WTC11 (cell line): ENCODE data around the gene RPH3AL. TPM values are rescaled to one million over a fixed set of nuclear protein-coding genes. Genes with fewer than 3 reads are reported as not detected.

Experiments used
- ATAC-seq: fragments of 200-7000 bp; cut with Tn5 transposase; 2 replicates; pipeline ENCODE4 v1.10.0; 2021; ENCODE audit warnings: mild to moderate bottlenecking, moderate library complexity
- CTCF ChIA-PET: fragments of 300-600 bp; sonication (Branson Sonifier 250); formaldehyde crosslinking; loops from one replicate; lab custom pipeline; 2021; ENCODE audit warnings: antibody characterized with exemption; lab: Charles Lee
- POLR2A ChIA-PET: fragments of 350-600 bp; sonication (Branson Sonifier 250); formaldehyde crosslinking; loops from one replicate; lab custom pipeline; 2021; ENCODE audit warnings: antibody characterized with exemption; lab: Charles Lee
- DNase-seq: peaks from one replicate; pipeline ENCODE4 v3.0.0; 2021; ENCODE audit warnings: low spot score
- H3K27ac Mint-ChIP-seq: 2 replicates; pipeline ENCODE4 v1.8.0; 2021; ENCODE audit warnings: mixed read lengths
- H3K27me3 Mint-ChIP-seq: 2 replicates; pipeline ENCODE4 v1.8.0; 2021; ENCODE audit warnings: low read depth, mild to moderate bottlenecking, moderate library complexity, mixed read lengths
- H3K36me3 Mint-ChIP-seq: 2 replicates; pipeline ENCODE4 v1.8.0; 2021; ENCODE audit warnings: mixed read lengths
- H3K4me1 Mint-ChIP-seq: 2 replicates; pipeline ENCODE4 v1.8.0; 2022; ENCODE audit warnings: mixed read lengths
- H3K4me3 Mint-ChIP-seq: 2 replicates; pipeline ENCODE4 v1.8.0; 2021; ENCODE audit warnings: mild to moderate bottlenecking, moderate library complexity, mixed read lengths
- H3K9me3 Mint-ChIP-seq: 2 replicates; pipeline ENCODE4 v1.8.0; 2021; ENCODE audit warnings: mixed read lengths
- ATF2 ChIP-seq: sonication (generic); formaldehyde crosslinking; IDR thresholded peaks from 2 replicates; pipeline ENCODE4 v1.8.1; 2022; ENCODE audit warnings: low read depth, missing genetic modification reagents, borderline replicate concordance
- CDX4 ChIP-seq: fragments of 250-450 bp; sonication (Bioruptor Pico); IDR thresholded peaks from 2 replicates; pipeline ENCODE4 v1.9.0; 2021; ENCODE audit warnings: moderate library complexity, mild to moderate bottlenecking, inconsistent platforms, borderline replicate concordance
- CREM ChIP-seq: sonication (generic); formaldehyde crosslinking; IDR thresholded peaks from 2 replicates; pipeline ENCODE4 v1.8.1; 2022; ENCODE audit warnings: mild to moderate bottlenecking, missing genetic modification reagents, moderate library complexity
- HMGA2 ChIP-seq: fragments of 250-450 bp; sonication (Bioruptor Pico); IDR thresholded peaks from 2 replicates; pipeline ENCODE4 v1.4.0; 2021; ENCODE audit warnings: mild to moderate bottlenecking, moderate library complexity
- MYBL2 ChIP-seq: sonication (generic); formaldehyde crosslinking; IDR thresholded peaks from 2 replicates; pipeline ENCODE4 v1.8.1; 2023; ENCODE audit warnings: mild to moderate bottlenecking, moderate library complexity, missing genetic modification reagents
- NFE2L1 ChIP-seq: sonication (generic); formaldehyde crosslinking; IDR thresholded peaks from 2 replicates; pipeline ENCODE4 v1.8.1; 2023; ENCODE audit warnings: missing genetic modification reagents
- SP1 ChIP-seq: sonication (generic); formaldehyde crosslinking; conservative IDR thresholded peaks from 2 replicates; pipeline ENCODE4 v1.8.1; 2022; ENCODE audit warnings: missing genetic modification reagents
- STAT6 ChIP-seq: sonication (generic); formaldehyde crosslinking; conservative IDR thresholded peaks from 2 replicates; pipeline ENCODE4 v1.8.1; 2023; ENCODE audit warnings: mild to moderate bottlenecking, low read depth, missing genetic modification reagents, moderate library complexity
- TEAD1 ChIP-seq: sonication (generic); formaldehyde crosslinking; IDR thresholded peaks from 2 replicates; pipeline ENCODE4 v1.8.0; 2022; ENCODE audit warnings: mild to moderate bottlenecking, missing genetic modification reagents
- USF1 ChIP-seq: sonication (generic); formaldehyde crosslinking; IDR thresholded peaks from 2 replicates; pipeline ENCODE4 v1.8.0; 2022; ENCODE audit warnings: mild to moderate bottlenecking, missing genetic modification reagents
- total RNA-seq: library from RNA; stranded (reverse); gene quantifications from 3 replicates; pipeline ENCODE4 v1.2.3, GENCODE V29; 2021
- TF ChIP-seq, protein P1 (sequence below): sonication (generic); formaldehyde crosslinking; IDR thresholded peaks from 2 replicates; pipeline ENCODE4 v1.8.1; 2023; ENCODE audit warnings: mild to moderate bottlenecking, missing genetic modification reagents, borderline replicate concordance
- TF ChIP-seq, protein P2 (sequence below): sonication (generic); formaldehyde crosslinking; IDR thresholded peaks from 2 replicates; pipeline ENCODE4 v1.8.1; 2022; ENCODE audit warnings: mild to moderate bottlenecking, missing genetic modification reagents, moderate library complexity, borderline replicate concordance
- TF ChIP-seq, protein P3 (sequence below): sonication (generic); formaldehyde crosslinking; IDR thresholded peaks from 2 replicates; pipeline ENCODE4 v1.8.0; 2023; ENCODE audit warnings: missing genetic modification reagents
- TF ChIP-seq, protein P4 (sequence below): sonication (generic); formaldehyde crosslinking; IDR thresholded peaks from 2 replicates; pipeline ENCODE4 v1.8.1; 2022; ENCODE audit warnings: low read depth, mild to moderate bottlenecking, moderate library complexity, missing genetic modification reagents, borderline replicate concordance

RPH3AL gene
- total RNA-seq, 1 experiment from 2014 or later = 2.0 TPM

DNA sequence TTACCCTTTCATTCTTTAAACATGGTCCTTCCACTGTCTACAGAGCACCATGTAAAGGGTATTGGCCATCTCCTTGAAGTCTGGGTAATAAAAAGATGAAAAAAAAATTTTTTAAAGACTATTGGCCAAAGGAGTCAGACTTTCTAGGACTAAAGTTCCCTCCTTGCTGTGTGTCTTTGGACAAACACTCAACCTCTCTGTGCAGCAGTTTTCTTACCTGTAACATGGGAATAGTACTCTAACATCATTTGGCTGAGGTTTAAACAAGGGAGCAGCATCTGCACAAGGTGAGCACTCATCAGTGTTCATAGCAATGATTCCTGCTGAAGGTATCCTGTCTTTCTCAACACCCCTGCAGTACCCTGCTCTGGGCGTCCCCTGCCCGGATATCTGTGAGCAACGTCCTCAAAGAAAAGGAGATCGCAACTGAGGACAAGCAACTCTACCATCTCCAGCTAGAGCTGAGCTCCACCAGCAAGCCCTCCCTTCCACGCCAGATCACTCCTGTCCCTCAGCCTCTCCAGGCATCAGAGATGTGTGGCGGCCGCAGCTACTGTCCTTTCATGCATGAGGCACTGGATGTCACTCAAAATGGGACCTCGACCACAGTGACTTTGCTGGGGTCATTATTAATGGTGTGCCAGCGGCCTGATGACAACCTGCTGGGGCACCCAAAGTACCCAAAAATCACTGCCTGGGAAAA, 29.5 kb upstream of the RPH3AL start (continued):
- TF ChIP-seq, protein P1, sequence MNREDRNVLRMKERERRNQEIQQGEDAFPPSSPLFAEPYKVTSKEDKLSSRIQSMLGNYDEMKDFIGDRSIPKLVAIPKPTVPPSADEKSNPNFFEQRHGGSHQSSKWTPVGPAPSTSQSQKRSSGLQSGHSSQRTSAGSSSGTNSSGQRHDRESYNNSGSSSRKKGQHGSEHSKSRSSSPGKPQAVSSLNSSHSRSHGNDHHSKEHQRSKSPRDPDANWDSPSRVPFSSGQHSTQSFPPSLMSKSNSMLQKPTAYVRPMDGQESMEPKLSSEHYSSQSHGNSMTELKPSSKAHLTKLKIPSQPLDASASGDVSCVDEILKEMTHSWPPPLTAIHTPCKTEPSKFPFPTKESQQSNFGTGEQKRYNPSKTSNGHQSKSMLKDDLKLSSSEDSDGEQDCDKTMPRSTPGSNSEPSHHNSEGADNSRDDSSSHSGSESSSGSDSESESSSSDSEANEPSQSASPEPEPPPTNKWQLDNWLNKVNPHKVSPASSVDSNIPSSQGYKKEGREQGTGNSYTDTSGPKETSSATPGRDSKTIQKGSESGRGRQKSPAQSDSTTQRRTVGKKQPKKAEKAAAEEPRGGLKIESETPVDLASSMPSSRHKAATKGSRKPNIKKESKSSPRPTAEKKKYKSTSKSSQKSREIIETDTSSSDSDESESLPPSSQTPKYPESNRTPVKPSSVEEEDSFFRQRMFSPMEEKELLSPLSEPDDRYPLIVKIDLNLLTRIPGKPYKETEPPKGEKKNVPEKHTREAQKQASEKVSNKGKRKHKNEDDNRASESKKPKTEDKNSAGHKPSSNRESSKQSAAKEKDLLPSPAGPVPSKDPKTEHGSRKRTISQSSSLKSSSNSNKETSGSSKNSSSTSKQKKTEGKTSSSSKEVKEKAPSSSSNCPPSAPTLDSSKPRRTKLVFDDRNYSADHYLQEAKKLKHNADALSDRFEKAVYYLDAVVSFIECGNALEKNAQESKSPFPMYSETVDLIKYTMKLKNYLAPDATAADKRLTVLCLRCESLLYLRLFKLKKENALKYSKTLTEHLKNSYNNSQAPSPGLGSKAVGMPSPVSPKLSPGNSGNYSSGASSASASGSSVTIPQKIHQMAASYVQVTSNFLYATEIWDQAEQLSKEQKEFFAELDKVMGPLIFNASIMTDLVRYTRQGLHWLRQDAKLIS (CRISPR knock-in tag) = no peak
- TF ChIP-seq, all 79 proteins: peak for 0

DNA sequence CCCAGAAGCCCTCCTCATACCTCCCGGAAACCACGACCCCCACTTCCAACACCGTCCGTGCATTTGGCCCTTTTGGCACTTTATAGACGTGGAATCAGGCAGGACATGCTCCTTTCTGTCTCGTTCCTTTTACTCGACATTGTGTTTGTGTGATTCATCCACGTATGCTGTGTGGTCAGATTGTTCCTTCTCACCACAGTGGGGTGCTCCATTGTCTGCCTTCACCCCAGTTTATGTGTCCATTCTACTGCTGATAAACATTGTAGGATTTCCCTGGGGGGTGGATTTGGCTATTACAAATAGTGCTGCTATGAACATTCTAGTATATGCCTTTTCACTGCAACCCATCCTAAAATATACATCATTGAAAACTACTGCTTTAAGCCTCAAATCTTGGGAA, 28.9 kb upstream of the RPH3AL start:
- peaks cover 35% of the 10 kb centered on the region for H3K4me1 Mint-ChIP-seq
- peaks cover 41% of the 10 kb centered on the region for H3K27me3 Mint-ChIP-seq
- peaks cover 5% of the 10 kb centered on the region for H3K9me3 Mint-ChIP-seq
- CTCF ChIA-PET = no interaction called here
- ATAC-seq = no peak
- no peak overlapping the region for H3K27ac Mint-ChIP-seq
- peaks cover 5% of the 10 kb centered on the region for H3K36me3 Mint-ChIP-seq
- no peak for DNase-seq
- POLR2A ChIA-PET = no interaction called here
- H3K4me3 Mint-ChIP-seq = no peak overlapping the region
- TF ChIP-seq ATF2 (no peak), HMGA2 (CRISPR knock-in tag) (no peak), NFE2L1 (CRISPR knock-in tag) (no peak), CDX4 (CRISPR knock-in tag) (no peak), USF1 (no peak), MYBL2 (CRISPR knock-in tag) (no peak), TEAD1 (no peak), CREM (CRISPR knock-in tag) (no peak), SP1 (no peak), STAT6 (CRISPR knock-in tag) (no peak)
- TF ChIP-seq, protein P2, sequence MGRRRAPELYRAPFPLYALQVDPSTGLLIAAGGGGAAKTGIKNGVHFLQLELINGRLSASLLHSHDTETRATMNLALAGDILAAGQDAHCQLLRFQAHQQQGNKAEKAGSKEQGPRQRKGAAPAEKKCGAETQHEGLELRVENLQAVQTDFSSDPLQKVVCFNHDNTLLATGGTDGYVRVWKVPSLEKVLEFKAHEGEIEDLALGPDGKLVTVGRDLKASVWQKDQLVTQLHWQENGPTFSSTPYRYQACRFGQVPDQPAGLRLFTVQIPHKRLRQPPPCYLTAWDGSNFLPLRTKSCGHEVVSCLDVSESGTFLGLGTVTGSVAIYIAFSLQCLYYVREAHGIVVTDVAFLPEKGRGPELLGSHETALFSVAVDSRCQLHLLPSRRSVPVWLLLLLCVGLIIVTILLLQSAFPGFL (CRISPR knock-in tag) = no peak
- TF ChIP-seq, protein P3, sequence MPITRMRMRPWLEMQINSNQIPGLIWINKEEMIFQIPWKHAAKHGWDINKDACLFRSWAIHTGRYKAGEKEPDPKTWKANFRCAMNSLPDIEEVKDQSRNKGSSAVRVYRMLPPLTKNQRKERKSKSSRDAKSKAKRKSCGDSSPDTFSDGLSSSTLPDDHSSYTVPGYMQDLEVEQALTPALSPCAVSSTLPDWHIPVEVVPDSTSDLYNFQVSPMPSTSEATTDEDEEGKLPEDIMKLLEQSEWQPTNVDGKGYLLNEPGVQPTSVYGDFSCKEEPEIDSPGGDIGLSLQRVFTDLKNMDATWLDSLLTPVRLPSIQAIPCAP (CRISPR knock-in tag) = no peak
- TF ChIP-seq, protein P4, sequence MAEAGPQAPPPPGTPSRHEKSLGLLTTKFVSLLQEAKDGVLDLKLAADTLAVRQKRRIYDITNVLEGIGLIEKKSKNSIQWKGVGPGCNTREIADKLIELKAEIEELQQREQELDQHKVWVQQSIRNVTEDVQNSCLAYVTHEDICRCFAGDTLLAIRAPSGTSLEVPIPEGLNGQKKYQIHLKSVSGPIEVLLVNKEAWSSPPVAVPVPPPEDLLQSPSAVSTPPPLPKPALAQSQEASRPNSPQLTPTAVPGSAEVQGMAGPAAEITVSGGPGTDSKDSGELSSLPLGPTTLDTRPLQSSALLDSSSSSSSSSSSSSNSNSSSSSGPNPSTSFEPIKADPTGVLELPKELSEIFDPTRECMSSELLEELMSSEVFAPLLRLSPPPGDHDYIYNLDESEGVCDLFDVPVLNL (CRISPR knock-in tag) = no peak
- TF ChIP-seq, protein P1 (CRISPR knock-in tag) = no peak
